GM12878 (cell line): ENCODE data around the gene FOXP1. TPM values are rescaled to one million over a fixed set of nuclear protein-coding genes. Genes with fewer than 3 reads are reported as not detected.

Experiments used
- ATAC-seq: fragments of 200-7000 bp; cut with Tn5 transposase; 3 replicates; pipeline ENCODE4 v1.9.1; 2020; ENCODE audit warnings: mild to moderate bottlenecking, moderate library complexity
- BruUV-seq: library from RNA; stranded (reverse); fragments of 400-500 nt; replicated peaks from 2 replicates; lab custom pipeline; 2021; lab: Mats Ljungman, UMichigan
- CTCF ChIA-PET: fragments of 300-600 bp; sonication (Branson Sonifier 250); formaldehyde crosslinking; extraction: SDS; loops from one replicate; lab custom pipeline; 2021; ENCODE audit warnings: inconsistent platforms; lab: Yijun Ruan, JAX
- POLR2A ChIA-PET: fragments of 350-600 bp; formaldehyde crosslinking; extraction: SDS; loops from one replicate; lab custom pipeline; 2021; ENCODE audit warnings: inconsistent platforms; lab: Charles Lee
- RAD21 ChIA-PET: fragments of 300-600 bp; sonication (Branson Sonifier 250); formaldehyde crosslinking; loops from one replicate; lab custom pipeline; 2023; ENCODE audit warnings: antibody characterized with exemption; ENCODE audit not compliant: unreplicated experiment; lab: Charles Lee
- SMC1A ChIA-PET: fragments of 300-600 bp; sonication (Branson Sonifier 250); formaldehyde crosslinking; loops from one replicate; lab custom pipeline; 2023; ENCODE audit not compliant: unreplicated experiment, uncharacterized antibody; lab: Charles Lee
- DNase-seq: peaks from one replicate; pipeline ENCODE4 v3.0.0-alpha.2; 2011; ENCODE audit warnings: low read depth, low spot score
- FAIRE-seq: peaks from 3 replicates; lab custom pipeline; 2011; peaks lifted over from hg19 to GRCh38; lab: Jason Lieb, UNC
- H2AFZ ChIP-seq: 2 replicates; pipeline ENCODE4 v1.6.0; 2011; ENCODE audit warnings: low read depth, low read length, control low read depth; ENCODE audit not compliant: control insufficient read depth
- H3K27ac ChIP-seq: 2 replicates; pipeline ENCODE4 v1.5.1; 2011; ENCODE audit warnings: control low read depth; ENCODE audit not compliant: control insufficient read depth, insufficient read depth
- H3K27me3 ChIP-seq, 2 experiments: replicated peaks in 1 of 2; 2 replicates each; pipeline versions ENCODE4 v1.6.0 to v1.6.1; 2011; ENCODE audit warnings: low read length in 1 of 2; ENCODE audit not compliant: control insufficient read depth in 2 of 2, insufficient read depth in 2 of 2
- H3K36me3 ChIP-seq, 2 experiments: 2 replicates each; pipeline ENCODE4 v1.5.1; 2011; ENCODE audit warnings: low read length in 1 of 2; ENCODE audit not compliant: control insufficient read depth in 2 of 2, insufficient read depth in 2 of 2
- H3K4me1 ChIP-seq: 2 replicates; pipeline ENCODE4 v1.6.1; 2011; ENCODE audit warnings: mild to moderate bottlenecking, low read length, moderate library complexity, mixed read lengths; ENCODE audit not compliant: control insufficient read depth, insufficient read depth
- H3K4me2 ChIP-seq: 2 replicates; pipeline ENCODE4 v1.6.0; 2011; ENCODE audit warnings: control low read depth; ENCODE audit not compliant: control insufficient read depth, insufficient read depth
- H3K4me3 ChIP-seq: fragments of 200-600 bp; sonication (generic); 2 replicates; pipeline ENCODE4 v1.5.1; 2016
- H3K79me2 ChIP-seq: 2 replicates; pipeline ENCODE4 v1.6.0; 2011; ENCODE audit warnings: low read length; ENCODE audit not compliant: control insufficient read depth, insufficient read depth
- H3K9ac ChIP-seq: 2 replicates; pipeline ENCODE4 v1.8.0; 2011; ENCODE audit warnings: low read length, control low read depth, mixed read lengths; ENCODE audit not compliant: control insufficient read depth, insufficient read depth
- H3K9me3 ChIP-seq: replicated peaks from 3 replicates; pipeline ENCODE4 v1.5.1; 2011; ENCODE audit warnings: mild to moderate bottlenecking, low read length; ENCODE audit not compliant: control insufficient read depth, insufficient read depth
- H4K20me1 ChIP-seq: 2 replicates; pipeline ENCODE4 v1.6.0; 2011; ENCODE audit not compliant: control insufficient read depth, insufficient read depth
- DPF2 ChIP-seq: fragments of 450-650 bp; IDR thresholded peaks from 2 replicates; pipeline ENCODE4 v1.6.1; 2017; ENCODE audit warnings: mild to moderate bottlenecking
- ESRRA ChIP-seq: IDR thresholded peaks from 2 replicates; pipeline ENCODE4 v1.6.1; 2012; ENCODE audit warnings: mild to moderate bottlenecking, low read length, improper control_type of control experiment
- FOXK2 ChIP-seq: fragments of 450-650 bp; IDR thresholded peaks from 2 replicates; pipeline ENCODE4 v1.6.1; 2017; ENCODE audit warnings: mild to moderate bottlenecking, moderate library complexity
- HDAC2 ChIP-seq: fragments of 200-600 bp; sonication (generic); IDR thresholded peaks from 2 replicates; pipeline ENCODE4 v1.6.1; 2017
- MTA3 ChIP-seq: IDR thresholded peaks from 2 replicates; pipeline ENCODE4 v1.6.1; 2012; ENCODE audit warnings: low read length, inconsistent platforms, borderline replicate concordance
- NR2C2 ChIP-seq: IDR thresholded peaks from 2 replicates; pipeline ENCODE4 v1.6.1; 2011; ENCODE audit warnings: borderline replicate concordance, low read depth; ENCODE audit not compliant: control insufficient read depth, insufficient read length
- SIX5 ChIP-seq: IDR thresholded peaks from 2 replicates; pipeline ENCODE4 v1.6.1; 2011; ENCODE audit warnings: mild to moderate bottlenecking, low read depth, low read length, moderate library complexity; ENCODE audit not compliant: severe bottlenecking
- WGBS: methylation state at CpG from one replicate; pipeline ENCODE4 v1.1.6; 2016; ENCODE audit warnings: low lambda C conversion rate; ENCODE audit not compliant: insufficient replicate concordance, insufficient coverage; ENCODE audit errors: missing lambda C conversion rate; 5-methylcytosine and 5-hydroxymethylcytosine counted together
- in situ Hi-C: fragments of 300-500 bp; cut with MboI; formaldehyde crosslinking; loops from 9 replicates; pipeline ENCODE4 v1.14.3; 2018; ENCODE audit warnings: mixed read lengths
- intact Hi-C: fragments of 100-400 bp; cut with micrococcal nuclease; formaldehyde crosslinking; loops from one replicate; pipeline ENCODE4 v1.14.2; 2022; ENCODE audit not compliant: unreplicated experiment
- polyA plus RNA-seq, 11 experiments: library from polyadenylated mRNA; depleted of rRNA in 4 of 11; unstranded in 6 of 11; stranded (reverse) in 5 of 11; fragments of >200 nt; fragmentation: Nextera tagmentation in 4 of 11; fragmentation: Illumina TruSeq in 1 of 11; extraction: Ambion mirVana in 4 of 11; extraction: Trizol in 1 of 11; gene quantifications; 1 replicate in 1 of 11; 2 replicates in 10 of 11; pipeline versions ENCODE4 v1.2.1 to v1.2.3, GENCODE V29; 2011 to 2016; ENCODE audit warnings: inconsistent platforms in 2 of 11, missing spikeins in 2 of 11, low read depth in 1 of 11
- total RNA-seq, 4 experiments: library from RNA; depleted of rRNA in 3 of 4; stranded (reverse); fragments of >200 nt in 3 of 4; fragmentation: Illumina TruSeq in 1 of 4; extraction: Trizol in 1 of 4; gene quantifications; 2 replicates each; pipeline versions ENCODE4 v1.2.1 to v1.2.3, GENCODE V29; 2013 to 2021
- TF ChIP-seq, protein P1 (sequence below): fragments of 450-650 bp; IDR thresholded peaks from 2 replicates; pipeline ENCODE4 v1.6.1; 2016; ENCODE audit warnings: mild to moderate bottlenecking, moderate library complexity, borderline replicate concordance

Gene FOXP1
- total and polyA plus RNA-seq, 10 of the 15 experiments (the other 5 are each of a cell fraction or from before 2014, with no cell fraction given): 0.05 to 1.6 (median 0.20) TPM; not detected in 1

GRCh38 chr3:71621825-71622537 lies 38.5 kb upstream of the FOXP1 start:
- Histone ChIP-seq H3K4me1 (no peaks in the 10 kb centered on the region), H2AFZ (no peak overlapping the region), H3K4me2 (no peak overlapping the region), H4K20me1 (no peaks in the 10 kb centered on the region), H3K9ac (no peak overlapping the region), H3K9me3 (no peaks in the 10 kb centered on the region; the same call in 2 of the 3 replicates), H3K27ac (no peak overlapping the region), H3K79me2 (no peaks in the 10 kb centered on the region), H3K27me3 (no peaks in the 10 kb centered on the region; a peak in 1 of 4 replicates), H3K4me3 (no peak overlapping the region), H3K36me3 (no peaks in the 10 kb centered on the region)
- no peak for FAIRE-seq
- ChIA-PET RAD21 (no interaction called here), SMC1A (no interaction called here), POLR2A (no interaction called here), CTCF (interaction anchor here (0.7 kb wide), 1 partner anchor 20 kb away, joined by 3 read pairs; no protein-coding TSS in a partner anchor)
- TF ChIP-seq, protein P1, sequence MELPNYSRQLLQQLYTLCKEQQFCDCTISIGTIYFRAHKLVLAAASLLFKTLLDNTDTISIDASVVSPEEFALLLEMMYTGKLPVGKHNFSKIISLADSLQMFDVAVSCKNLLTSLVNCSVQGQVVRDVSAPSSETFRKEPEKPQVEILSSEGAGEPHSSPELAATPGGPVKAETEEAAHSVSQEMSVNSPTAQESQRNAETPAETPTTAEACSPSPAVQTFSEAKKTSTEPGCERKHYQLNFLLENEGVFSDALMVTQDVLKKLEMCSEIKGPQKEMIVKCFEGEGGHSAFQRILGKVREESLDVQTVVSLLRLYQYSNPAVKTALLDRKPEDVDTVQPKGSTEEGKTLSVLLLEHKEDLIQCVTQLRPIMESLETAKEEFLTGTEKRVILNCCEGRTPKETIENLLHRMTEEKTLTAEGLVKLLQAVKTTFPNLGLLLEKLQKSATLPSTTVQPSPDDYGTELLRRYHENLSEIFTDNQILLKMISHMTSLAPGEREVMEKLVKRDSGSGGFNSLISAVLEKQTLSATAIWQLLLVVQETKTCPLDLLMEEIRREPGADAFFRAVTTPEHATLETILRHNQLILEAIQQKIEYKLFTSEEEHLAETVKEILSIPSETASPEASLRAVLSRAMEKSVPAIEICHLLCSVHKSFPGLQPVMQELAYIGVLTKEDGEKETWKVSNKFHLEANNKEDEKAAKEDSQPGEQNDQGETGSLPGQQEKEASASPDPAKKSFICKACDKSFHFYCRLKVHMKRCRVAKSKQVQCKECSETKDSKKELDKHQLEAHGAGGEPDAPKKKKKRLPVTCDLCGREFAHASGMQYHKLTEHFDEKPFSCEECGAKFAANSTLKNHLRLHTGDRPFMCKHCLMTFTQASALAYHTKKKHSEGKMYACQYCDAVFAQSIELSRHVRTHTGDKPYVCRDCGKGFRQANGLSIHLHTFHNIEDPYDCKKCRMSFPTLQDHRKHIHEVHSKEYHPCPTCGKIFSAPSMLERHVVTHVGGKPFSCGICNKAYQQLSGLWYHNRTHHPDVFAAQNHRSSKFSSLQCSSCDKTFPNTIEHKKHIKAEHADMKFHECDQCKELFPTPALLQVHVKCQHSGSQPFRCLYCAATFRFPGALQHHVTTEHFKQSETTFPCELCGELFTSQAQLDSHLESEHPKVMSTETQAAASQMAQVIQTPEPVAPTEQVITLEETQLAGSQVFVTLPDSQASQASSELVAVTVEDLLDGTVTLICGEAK: no peak
- TF ChIP-seq MTA3 (no peak), DPF2 (no peak), FOXK2 (no peak), SIX5 (no peak), NR2C2 (no peak), HDAC2 (no peak), ESRRA (no peak)
- ATAC-seq: no peak
- DNase-seq: no peak
- intact Hi-C loops (no loop called here), in situ Hi-C loops (no loop called here)
- BruUV-seq: no TSS peak
- WGBS: 26% methylated on average over 9 of the region's 9 CpGs
